ENCODE results near the gene OSBPL9. TPM values are rescaled to one million over a fixed set of nuclear protein-coding genes. Genes with fewer than 3 reads are reported as not detected.

Gene OSBPL9
- total and polyA plus RNA-seq, 9 of the 15 experiments (the other 6 are each of a cell fraction or from before 2014, with no cell fraction given), result 43.9 to 217 (median 170) TPM

GRCh38 chr1:51623025-51623424 is 6.1 kb downstream of the OSBPL9 start (continued):
- TF ChIP-seq POU5F1 (IDR thresholded peaks at IDR 0.05; ENCODE audit: borderline replicate concordance, low read depth, low read length, partially characterized antibody), result no peak
- peak; percentile 37; the same call in 1 of the 2 replicates for TF ChIP-seq ZBTB40 (IDR thresholded peaks at IDR 0.05)
- no peak for TF ChIP-seq ZBTB40 (CRISPR knock-in tag; IDR thresholded peaks at IDR 0.05)
- no peak for TF ChIP-seq PHF8 (IDR thresholded peaks at IDR 0.05; ENCODE audit: borderline replicate concordance, low read length)
- no peak for TF ChIP-seq SRSF1 (IDR thresholded peaks at IDR 0.05; ENCODE audit: low read depth, low read length)
- peak; percentile 65; the same call in 1 of the 2 replicates for TF ChIP-seq HLTF (IDR thresholded peaks at IDR 0.05)
- TF ChIP-seq ZFP30 (CRISPR knock-in tag; IDR thresholded peaks at IDR 0.05; ENCODE audit: borderline replicate concordance), result no peak
- TF ChIP-seq ZBTB1 (CRISPR knock-in tag; IDR thresholded peaks at IDR 0.05; ENCODE audit: borderline replicate concordance, low read depth), result no peak
- no peak for TF ChIP-seq ZBTB43 (CRISPR knock-in tag; IDR thresholded peaks at IDR 0.05)
- 0 out of 2 replicates have a peak, but pooled peaks have one; percentile 39 for TF ChIP-seq TRIM25 (IDR thresholded peaks at IDR 0.05; ENCODE audit: borderline replicate concordance)
- 0 out of 2 replicates have a peak, but pooled peaks have one; percentile 13 for TF ChIP-seq YBX1 (IDR thresholded peaks at IDR 0.05)
- no peak for TF ChIP-seq ZNF175 (CRISPR knock-in tag; IDR thresholded peaks at IDR 0.05; ENCODE audit: low read depth)
- no peak for TF ChIP-seq FOXP1 (CRISPR knock-in tag; IDR thresholded peaks at IDR 0.05)
- no peak for TF ChIP-seq CSDE1 (IDR thresholded peaks at IDR 0.05)
- 0 out of 2 replicates have a peak, but pooled peaks have one; percentile 27 for TF ChIP-seq MIER1 (IDR thresholded peaks at IDR 0.05; ENCODE audit: low read depth)
